B cell (primary cell): ENCODE data around the gene ZC3HAV1. TPM values are rescaled to one million over a fixed set of nuclear protein-coding genes. Genes with fewer than 3 reads are reported as not detected.
"Not testable (repeated sequence)": the region's sequence is repeated elsewhere in the genome, so short reads cannot be mapped to it uniquely, and the experiment has no call there.

ENCODE experiments used
- ATAC-seq: fragments of 200-7000 bp; cut with Tn5 transposase; one replicate; pipeline ENCODE4 v1.10.0; 2021; ENCODE audit warnings: low read depth, mild to moderate bottlenecking, moderate number of reproducible peaks, moderate library complexity
- CTCF ChIA-PET: fragments of 350-600 bp; sonication (Branson Sonifier 250); formaldehyde crosslinking; loops from one replicate; lab custom pipeline; 2021; ENCODE audit warnings: antibody characterized with exemption, inconsistent platforms; lab: Charles Lee
- POLR2A ChIA-PET: fragments of 350-600 bp; sonication (Branson Sonifier 250); formaldehyde crosslinking; loops from one replicate; lab custom pipeline; 2021; ENCODE audit warnings: antibody characterized with exemption; lab: Charles Lee
- DNase-seq: peaks from one replicate; pipeline ENCODE4 v3.0.0; 2013
- H2AFZ ChIP-seq: 2 replicates; pipeline ENCODE4 v1.6.1; 2012; ENCODE audit warnings: mild to moderate bottlenecking, low read depth, low read length; ENCODE audit not compliant: insufficient read depth, poor library complexity, severe bottlenecking
- H3K27ac ChIP-seq, 2 donors: 1 replicate in 1 of 2; 2 replicates in 1 of 2; pipeline ENCODE4 v1.5.1; 2012 to 2013; ENCODE audit warnings: low read length in 2 of 2, mild to moderate bottlenecking in 2 of 2, moderate library complexity in 1 of 2
- H3K27me3 ChIP-seq, 4 experiments: fragments of 200-600 bp in 1 of 4; sonication (generic) in 1 of 4; replicated peaks in 1 of 4; 1 replicate in 2 of 4; 2 replicates in 2 of 4; pipeline versions ENCODE4 v1.6.1 to v1.7.0; 2013 to 2016; ENCODE audit warnings: low read length in 3 of 4, mild to moderate bottlenecking in 2 of 4, mixed read lengths in 1 of 4, moderate library complexity in 1 of 4; ENCODE audit not compliant: insufficient read depth in 4 of 4, control insufficient read depth in 3 of 4; ENCODE audit errors: control extremely low read depth in 1 of 4
- H3K36me3 ChIP-seq, 2 experiments: replicated peaks in 1 of 2; 1 replicate in 1 of 2; 2 replicates in 1 of 2; pipeline versions ENCODE4 v1.6.1 to v1.7.1; 2013; ENCODE audit warnings: low read length in 1 of 2; ENCODE audit not compliant: insufficient read depth in 2 of 2, control insufficient read depth in 1 of 2; ENCODE audit errors: control extremely low read depth in 1 of 2, extremely low read depth in 1 of 2
- H3K4me1 ChIP-seq, 2 donors: fragments of 200-600 bp in 1 of 2; sonication (generic) in 1 of 2; 1 replicate in 1 of 2; 2 replicates in 1 of 2; pipeline versions ENCODE4 v1.5.1 to v1.6.1; 2013 to 2017; ENCODE audit warnings: low read length in 2 of 2; ENCODE audit not compliant: control insufficient read depth in 2 of 2, insufficient read depth in 2 of 2
- H3K4me2 ChIP-seq: replicated peaks from 2 replicates; pipeline ENCODE3; 2012; ENCODE audit warnings: mild to moderate bottlenecking, low read depth, low read length; ENCODE audit not compliant: poor library complexity, severe bottlenecking
- H3K4me3 ChIP-seq, 5 experiments: fragments of 200-600 bp in 1 of 5; sonication (generic) in 1 of 5; 1 replicate in 3 of 5; 2 replicates in 2 of 5; pipeline versions ENCODE4 v1.5.1 to v1.7.0; 2011 to 2016; ENCODE audit warnings: low read length in 4 of 5, mild to moderate bottlenecking in 4 of 5, low read depth in 2 of 5, control low read depth in 1 of 5, moderate library complexity in 1 of 5; ENCODE audit not compliant: insufficient read depth in 1 of 5; ENCODE audit errors: control extremely low read depth in 1 of 5, extremely low read depth in 1 of 5
- H3K79me2 ChIP-seq: fragments of 200-600 bp; sonication (generic); one replicate; pipeline ENCODE4 v1.6.0; 2016; ENCODE audit warnings: low read length; ENCODE audit not compliant: control insufficient read depth, insufficient read depth
- H3K9ac ChIP-seq: fragments of 200-600 bp; sonication (generic); 2 replicates; pipeline ENCODE4 v1.6.1; 2017; ENCODE audit warnings: mild to moderate bottlenecking, low read length, moderate library complexity
- H3K9me3 ChIP-seq, 3 donors: one replicate each; pipeline versions ENCODE4 v1.6.1 to v1.7.1; 2013; ENCODE audit warnings: low read length in 2 of 3; ENCODE audit not compliant: control insufficient read depth in 2 of 3, insufficient read depth in 1 of 3; ENCODE audit errors: control extremely low read depth in 1 of 3
- H4K20me1 ChIP-seq: 2 replicates; pipeline ENCODE4 v1.6.0; 2012; ENCODE audit warnings: mild to moderate bottlenecking, low read length; ENCODE audit not compliant: insufficient read depth, control insufficient read depth, poor library complexity, severe bottlenecking
- H3K27ac Mint-ChIP-seq: one replicate; pipeline ENCODE4 v1.8.0; 2021; ENCODE audit warnings: mixed read lengths
- H3K27me3 Mint-ChIP-seq: one replicate; pipeline ENCODE4 v1.8.0; 2021; ENCODE audit warnings: mixed read lengths
- H3K4me1 Mint-ChIP-seq: one replicate; pipeline ENCODE4 v1.8.0; 2021; ENCODE audit warnings: mixed read lengths
- H3K4me3 Mint-ChIP-seq: one replicate; pipeline ENCODE4 v1.8.0; 2021; ENCODE audit warnings: mixed read lengths
- H3K9me3 Mint-ChIP-seq: one replicate; pipeline ENCODE4 v1.8.0; 2022; ENCODE audit warnings: mixed read lengths; ENCODE audit not compliant: insufficient read depth
- CTCF ChIP-seq: fragments of 200-600 bp; IDR thresholded peaks from one replicate; pipeline ENCODE4 v1.8.0; 2022; ENCODE audit warnings: antibody characterized with exemption, mild to moderate bottlenecking
- EZH2 ChIP-seq: IDR thresholded peaks from 2 replicates; pipeline ENCODE4 v1.6.1; 2012; ENCODE audit warnings: borderline replicate concordance, low read depth, mild to moderate bottlenecking, moderate library complexity, low read length; ENCODE audit not compliant: insufficient read depth, poor library complexity, severe bottlenecking
- WGBS: methylation state at CpG from one replicate; pipeline ENCODE4 v1.1.5; 2013; ENCODE audit warnings: missing lambda C conversion rate; ENCODE audit not compliant: insufficient coverage; 5-methylcytosine and 5-hydroxymethylcytosine counted together
- intact Hi-C: fragments of 100-400 bp; cut with micrococcal nuclease; formaldehyde crosslinking; loops from one replicate; pipeline ENCODE4 v1.10.0; 2022
- polyA plus RNA-seq: library from polyadenylated mRNA; depleted of rRNA; stranded (reverse); fragments of >200 nt; gene quantifications from 2 replicates; pipeline ENCODE4 v1.2.3, GENCODE V29; 2012
- total RNA-seq, 2 donors: library from RNA; stranded (reverse); fragments of 120-200 nt in 1 of 2; gene quantifications; 1 replicate in 1 of 2; 2 replicates in 1 of 2; pipeline versions ENCODE4 v1.2.3 to v1.2.4, GENCODE V29; 2013 to 2022

ZC3HAV1 gene
- total and polyA plus RNA-seq, 2 donors (not counting 1 experiment from before 2014, with no cell fraction given): 45.9 to 101 TPM

GRCh38 chr7:139132887-139133286, 23.4 kb upstream of the ZC3HAV1 start:
- Histone ChIP-seq H3K36me3 (no peaks in the 10 kb centered on the region), H3K79me2 (no peaks in the 10 kb centered on the region), H3K4me2 (peak overlapping the region; percentile 73), H3K27ac (peak overlapping the region in 1 of 2 donors; percentile 69), H3K4me1 (peaks cover 9 to 13% of the 10 kb centered on the region in 2 donors), H2AFZ (peak overlapping the region; percentile 83), H3K9ac (peak overlapping the region; percentile 66), H3K9me3 (no peaks in the 10 kb centered on the region), H3K4me3 (peak overlapping the region in 3 of 5 experiments; percentile 47 to 63 (median 59)), H4K20me1 (no peaks in the 10 kb centered on the region), H3K27me3 (no peaks in the 10 kb centered on the region)
- no peak for DNase-seq
- H3K9me3 Mint-ChIP-seq: no peaks in the 10 kb centered on the region
- ChIA-PET CTCF (interaction anchor here (0.6 to 2.9 kb wide), 7 partner anchors 14 to 246 kb away, joined by 3 to 11 read pairs (median 4); partner anchors contain the start of gene UBN2), POLR2A (interaction anchor here (0.9 to 2.2 kb wide), 4 partner anchors 14 to 38 kb away, joined by 3 to 12 read pairs (median 8); partner anchors contain the start of gene ZC3HAV1)
- H3K27ac Mint-ChIP-seq: peak overlapping the region; percentile 88
- intact Hi-C loops: loop anchor here (1.0 to 5.0 kb wide), 5 partner anchors 14 to 207 kb away; partner anchors contain the start of genes UBN2 and ZC3HAV1
- 100% methylated on average over 1 of the region's 6 CpGs for WGBS
- ATAC-seq: no peak
- no peak for TF ChIP-seq CTCF
- no peak for TF ChIP-seq EZH2
- H3K4me1 Mint-ChIP-seq: peaks cover 18% of the 10 kb centered on the region
- H3K27me3 Mint-ChIP-seq: no peaks in the 10 kb centered on the region
- peak overlapping the region; percentile 93 for H3K4me3 Mint-ChIP-seq

- Histone ChIP-seq H3K9me3 (no peaks in the 10 kb centered on the region), H3K27me3 (no peaks in the 10 kb centered on the region), H3K4me3 (no peak overlapping the region), H3K27ac (peak overlapping the region in 1 of 2 donors; percentile 2), H3K79me2 (no peaks in the 10 kb centered on the region), H3K36me3 (no peaks in the 10 kb centered on the region), H3K4me1 (peaks cover 18% of the 10 kb centered on the region in 2 donors), H4K20me1 (no peaks in the 10 kb centered on the region), H3K4me2 (no peak overlapping the region), H3K9ac (no peak overlapping the region), H2AFZ (peak overlapping the region; percentile 83)
- Mint-ChIP-seq H3K27ac (peak overlapping the region; percentile 3), H3K9me3 (no peaks in the 10 kb centered on the region), H3K4me3 (no peak overlapping the region), H3K4me1 (peaks cover 29% of the 10 kb centered on the region), H3K27me3 (no peaks in the 10 kb centered on the region)
- ATAC-seq (no peak), DNase-seq (no peak)
- WGBS: no CpG with 5 or more reads among the region's 2 CpGs
- intact Hi-C loops: loop anchor here (5.0 kb wide), 1 partner anchor 34 kb away; no protein-coding TSS in a partner anchor
- TF ChIP-seq CTCF (no peak), EZH2 (no peak)
- ChIA-PET POLR2A (no interaction called here), CTCF (interaction anchor here (1.7 kb wide), 1 partner anchor 114 kb away, joined by 5 read pairs; no protein-coding TSS in a partner anchor)
Observed at GRCh38 chr7:139131601-139132041, 22.1 kb upstream of the ZC3HAV1 start.

GRCh38 chr7:139129814-139130213, 20.3 kb upstream of the ZC3HAV1 start:
- H3K27ac Mint-ChIP-seq, H3K4me2 ChIP-seq, H3K4me3 ChIP-seq, H3K4me3 Mint-ChIP-seq, H3K27me3 Mint-ChIP-seq, H3K36me3 ChIP-seq, H3K9me3 Mint-ChIP-seq, H3K27me3 ChIP-seq, H3K9ac ChIP-seq, ATAC-seq, DNase-seq, H2AFZ ChIP-seq, H4K20me1 ChIP-seq, POLR2A ChIA-PET, H3K27ac ChIP-seq, H3K79me2 ChIP-seq, H3K9me3 ChIP-seq: not testable (repeated sequence)
- H3K4me1 ChIP-seq: peaks cover 23 to 24% of the 10 kb centered on the region in 2 donors
- WGBS: no CpG with 5 or more reads among the region's 2 CpGs
- CTCF ChIA-PET: interaction anchor here (2.0 kb wide), 1 partner anchor 243 kb away, joined by 7 read pairs; no protein-coding TSS in a partner anchor
- H3K4me1 Mint-ChIP-seq: peaks cover 38% of the 10 kb centered on the region
- intact Hi-C loops: loop anchor here (5.0 kb wide), 1 partner anchor 33 kb away; no protein-coding TSS in a partner anchor
